Measurements from ENCODE around the gene TRAF5.
"Not testable (repeated sequence)": the region's sequence is repeated elsewhere in the genome, so short reads cannot be mapped to it uniquely, and the experiment has no call there.

The TRAF5 gene

DNA sequence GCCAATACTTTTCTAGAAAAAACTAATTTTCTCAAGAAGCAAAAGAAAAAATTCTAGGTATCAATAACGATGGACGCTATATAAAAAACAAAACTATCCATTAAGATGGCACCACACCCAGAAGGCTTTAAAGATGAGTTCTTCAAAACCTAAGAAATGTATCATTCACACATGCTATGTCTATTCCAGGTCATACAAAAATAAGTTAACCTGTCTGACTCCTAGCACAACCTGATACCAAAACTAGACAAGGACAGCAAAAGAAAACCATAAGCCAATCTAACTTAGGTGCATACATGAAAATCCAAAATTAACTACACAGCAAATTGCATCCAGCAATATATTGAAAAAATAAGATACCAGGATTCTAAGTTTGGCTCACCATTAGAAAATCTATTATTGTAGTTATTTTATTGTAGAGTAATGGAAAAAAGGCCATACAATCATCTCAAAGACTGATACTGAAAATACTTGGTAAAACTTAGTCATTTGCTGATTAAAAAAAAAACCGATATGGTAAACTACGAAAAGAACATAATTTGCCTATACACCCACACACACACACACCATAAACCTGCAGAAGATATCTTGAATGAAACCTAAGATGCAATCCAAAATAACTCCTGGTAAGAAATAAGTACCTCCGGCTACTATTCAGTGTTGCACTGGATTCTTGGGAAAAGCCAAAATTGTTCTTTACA, 55.0 kb downstream of the TRAF5 start:
- DNase-seq: no peak

- DNase-seq: no peak
Measured at GRCh38 chr1:211382182-211382713, 55.6 kb downstream of the TRAF5 start.

GRCh38 chr1:211382714-211383480, 56.3 kb downstream of the TRAF5 start:
- peak; percentile 83 for DNase-seq

DNA sequence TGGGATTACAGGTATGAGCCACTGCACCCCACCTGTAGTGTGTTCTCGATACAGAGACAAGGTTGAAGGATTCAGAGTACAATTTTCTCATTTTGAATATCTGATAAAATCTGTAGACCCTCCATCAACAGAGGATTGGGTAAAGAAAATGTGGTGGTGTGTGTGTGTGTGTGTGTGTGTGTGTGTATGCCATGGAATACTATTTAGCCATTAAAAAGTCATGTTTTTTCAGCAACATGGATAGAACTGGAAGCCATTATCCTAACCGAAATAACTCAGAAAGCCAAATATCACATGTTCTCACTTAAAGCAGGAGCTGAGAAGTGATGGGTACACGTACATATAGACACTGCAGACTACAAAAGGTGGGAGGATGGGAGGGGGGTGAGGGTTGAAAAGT, 57.9 kb downstream of the TRAF5 start:
- no peak for DNase-seq

GRCh38 chr1:211386921-211387320, 60.3 kb downstream of the TRAF5 start:
- no peak for DNase-seq

DNA sequence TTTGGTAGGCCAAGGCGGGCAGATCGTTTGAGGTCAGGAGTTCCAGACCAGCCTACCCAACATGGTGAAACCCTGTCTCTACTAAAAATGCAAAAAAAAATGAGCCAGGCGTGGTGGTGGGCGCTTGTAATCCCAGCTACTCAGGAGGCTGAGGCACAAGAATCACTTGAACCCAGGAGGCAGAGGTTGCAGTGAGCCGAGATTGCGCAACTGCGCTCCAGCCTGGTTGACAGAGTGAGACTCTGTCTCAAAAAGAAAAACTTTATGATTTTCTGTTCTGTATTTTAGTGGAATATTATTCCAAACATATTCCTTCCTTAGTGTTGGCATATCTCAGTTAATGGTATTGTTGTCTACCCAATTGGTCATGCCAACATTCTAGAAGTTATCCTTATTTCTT, 64.2 kb downstream of the TRAF5 start:
- DNase-seq: not testable (repeated sequence)

- DNase-seq: no peak
Measured at GRCh38 chr1:211393203-211393602, 66.6 kb downstream of the TRAF5 start.

- not testable (repeated sequence) for DNase-seq
Measured at GRCh38 chr1:211398266-211398930, 71.8 kb downstream of the TRAF5 start.

- not testable (repeated sequence) for DNase-seq
Measured at GRCh38 chr1:211399851-211400393, 73.3 kb downstream of the TRAF5 start.

GRCh38 chr1:211401751-211402150, 75.1 kb downstream of the TRAF5 start:
- not testable (repeated sequence) for DNase-seq

DNA sequence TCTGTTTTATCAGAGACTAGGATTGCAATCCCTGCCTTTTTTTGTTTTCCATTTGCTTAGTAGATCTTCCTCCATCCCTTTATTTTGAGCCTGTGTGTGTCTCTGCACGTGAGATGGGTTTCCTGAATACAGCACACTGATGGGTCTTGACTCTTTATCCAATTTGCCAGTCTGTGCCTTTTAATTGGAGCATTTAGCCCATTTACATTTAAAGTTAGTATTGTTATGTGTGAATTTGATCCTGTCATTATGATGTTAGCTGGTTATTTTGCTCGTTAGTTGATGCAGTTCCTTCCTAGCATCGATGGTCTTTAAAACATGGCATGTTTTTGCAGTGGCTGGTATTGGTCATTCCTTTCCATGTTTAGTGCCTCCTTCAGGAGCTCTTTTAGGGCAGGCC, 79.5 kb downstream of the TRAF5 start:
- not testable (repeated sequence) for DNase-seq

GRCh38 chr1:211407749-211408148, 81.1 kb downstream of the TRAF5 start:
- DNase-seq: not testable (repeated sequence)

DNA sequence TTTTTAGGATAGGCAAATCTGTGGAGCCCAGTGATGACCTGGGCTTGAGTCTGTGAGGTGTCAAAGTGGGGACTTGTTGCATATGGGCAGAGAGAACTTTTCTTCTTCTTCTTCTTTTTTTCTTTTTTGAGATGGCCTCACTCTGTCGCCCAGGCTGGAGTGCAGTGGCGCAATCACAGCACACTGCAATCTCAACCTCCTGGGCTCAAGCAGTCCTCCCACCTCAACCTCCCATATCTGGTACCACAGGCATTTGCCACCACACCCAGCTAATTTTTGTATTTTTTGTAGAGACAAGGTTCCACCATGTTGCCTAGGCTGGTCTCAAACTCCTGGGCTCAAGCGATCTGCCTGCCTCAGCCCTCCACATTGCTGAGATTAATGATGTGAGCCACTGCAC, 85.0 kb downstream of the TRAF5 start:
- no peak for DNase-seq

DNA sequence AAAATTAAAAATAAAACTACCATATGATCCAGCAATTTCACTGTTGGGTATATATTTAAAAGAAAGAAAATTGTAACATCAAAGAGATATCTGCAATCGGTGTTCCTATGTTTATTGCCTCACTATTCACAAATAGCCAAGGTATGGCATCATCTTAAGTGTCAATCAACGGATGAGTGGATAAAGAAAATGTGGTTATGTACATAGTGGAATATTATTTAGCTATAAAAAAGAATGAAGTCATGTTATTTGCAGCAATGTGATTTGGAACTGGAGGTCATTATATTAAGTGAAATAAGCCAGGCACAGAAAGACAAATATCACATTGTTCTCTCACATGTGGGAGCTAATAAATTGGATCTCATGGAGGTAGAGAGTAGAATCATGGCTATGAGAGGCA, 89.1 kb downstream of the TRAF5 start:
- no peak for DNase-seq

GRCh38 chr1:211416246-211416627, 89.6 kb downstream of the TRAF5 start:
- DNase-seq: not testable (repeated sequence)

DNA sequence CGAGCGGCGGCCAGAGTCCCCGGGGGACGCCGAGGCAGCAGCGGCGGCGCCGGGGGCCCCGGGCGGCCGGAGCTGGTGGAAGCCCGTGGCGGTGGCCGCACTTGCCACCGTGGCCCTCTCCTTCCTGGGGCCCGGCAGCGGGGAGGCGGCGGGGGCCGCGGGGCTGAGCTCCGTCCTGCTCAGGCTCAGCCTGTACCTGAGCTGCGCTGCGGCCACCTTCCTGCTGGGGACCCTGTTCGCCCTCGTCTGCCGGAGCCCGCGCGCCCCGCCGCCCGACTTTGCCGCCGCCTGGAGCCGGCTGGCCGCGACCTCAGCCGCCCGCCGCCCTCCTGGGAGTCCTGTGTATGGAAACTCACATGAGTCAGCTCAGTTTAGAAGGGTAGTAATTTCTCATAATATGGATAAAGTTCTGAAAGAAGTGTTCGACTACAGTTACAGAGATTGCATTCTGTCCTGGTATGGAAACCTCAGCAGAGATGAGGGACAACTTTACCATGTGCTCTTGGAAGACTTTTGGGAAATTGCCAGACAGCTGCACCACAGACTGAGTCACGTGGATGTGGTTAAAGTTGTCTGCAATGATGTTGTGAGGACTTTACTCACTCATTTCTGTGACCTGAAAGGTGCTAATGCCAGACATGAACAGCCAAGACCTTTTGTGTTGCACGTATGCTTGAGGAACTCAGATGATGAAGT, 90.1 kb downstream of the TRAF5 start:
- DNase-seq: not testable (repeated sequence)

DNA sequence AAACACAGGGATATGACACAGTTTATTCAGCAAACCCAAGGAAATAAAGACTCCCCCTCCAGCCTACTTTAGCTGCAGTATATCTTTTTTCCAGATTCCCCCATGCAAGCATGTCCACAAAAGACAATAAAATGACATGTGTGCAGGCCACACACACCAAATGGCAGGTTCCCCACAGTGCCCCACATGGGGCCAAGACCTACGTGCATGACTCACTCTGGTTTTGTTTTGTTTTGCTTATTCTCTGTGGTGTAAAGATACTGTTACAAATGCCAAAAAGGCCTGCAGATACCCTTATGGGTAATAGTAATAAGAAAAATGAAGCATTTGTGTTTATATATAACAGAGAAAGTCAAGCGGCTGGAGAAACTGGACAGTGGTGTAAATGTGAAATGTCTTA, 93.8 kb downstream of the TRAF5 start:
- no peak for DNase-seq

GRCh38 chr1:211420845-211421454, 94.3 kb downstream of the TRAF5 start:
- DNase-seq: no peak

GRCh38 chr1:211424018-211424417, 97.4 kb downstream of the TRAF5 start:
- DNase-seq: no peak

Data from NCI-H1417 treated with DMSO at 0.1 percent for 48 hours (cell line).